Measurements from ENCODE around the gene CITED4. TPM values are rescaled to one million over a fixed set of nuclear protein-coding genes. Genes with fewer than 3 reads are reported as not detected.

The CITED4 gene
- total RNA-seq, 1 donor from 2014 or later = 7.9 TPM

DNA sequence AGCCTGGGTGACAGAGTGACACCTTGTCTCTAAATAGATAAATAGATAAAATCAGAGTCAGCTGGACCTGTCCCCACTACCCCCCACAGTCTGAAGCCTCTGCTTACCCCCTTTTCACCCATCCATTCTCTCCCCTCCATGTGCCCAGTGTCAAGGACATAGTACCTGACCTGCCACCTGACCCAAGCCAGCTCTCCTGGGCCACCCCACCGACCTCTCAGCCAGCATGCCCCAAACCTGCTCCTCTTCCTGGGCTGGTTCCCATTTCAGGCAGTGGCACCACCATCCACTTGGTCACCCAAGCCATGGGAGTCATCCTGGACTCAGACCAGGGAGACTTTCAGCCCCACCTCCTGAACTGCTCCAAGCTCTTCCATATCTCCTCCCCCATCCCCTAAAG, 28.2 kb downstream of the CITED4 start:
- DNase-seq = no peak

DNA sequence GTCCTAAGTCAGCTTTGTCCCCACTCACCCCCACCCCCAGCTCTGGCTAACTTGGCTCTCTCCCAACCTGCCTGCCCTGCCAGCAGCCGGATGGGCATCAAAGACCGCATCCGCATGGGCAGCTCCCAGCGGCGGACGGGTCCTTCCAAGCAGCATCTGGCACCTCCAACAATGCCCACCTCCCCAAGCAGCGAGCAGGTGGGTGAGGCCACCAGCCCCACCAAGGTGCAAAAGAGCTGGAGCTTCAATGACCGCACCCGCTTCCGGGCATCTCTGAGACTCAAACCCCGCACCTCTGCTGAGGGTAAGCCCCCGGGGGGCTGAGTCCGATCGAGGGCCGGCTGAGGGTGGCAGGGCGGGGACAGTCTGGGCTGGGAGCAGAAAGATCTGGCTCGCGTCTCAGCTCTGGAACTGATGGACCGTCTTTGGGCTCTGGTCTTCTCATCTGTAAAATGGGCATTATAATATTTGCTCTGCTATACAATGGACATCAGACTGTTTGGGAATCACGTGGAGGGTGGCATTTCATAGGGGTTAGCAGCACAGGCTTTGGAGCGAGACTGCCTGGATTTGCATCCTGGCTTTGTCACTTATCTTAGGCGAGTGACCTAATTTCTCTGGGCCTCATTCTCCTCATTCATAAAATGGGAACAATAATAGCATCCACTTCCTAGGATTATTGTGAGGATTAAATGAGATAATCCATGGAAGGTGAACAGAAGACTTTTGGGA, 31.0 kb downstream of the CITED4 start:
- no peak for DNase-seq

DNA sequence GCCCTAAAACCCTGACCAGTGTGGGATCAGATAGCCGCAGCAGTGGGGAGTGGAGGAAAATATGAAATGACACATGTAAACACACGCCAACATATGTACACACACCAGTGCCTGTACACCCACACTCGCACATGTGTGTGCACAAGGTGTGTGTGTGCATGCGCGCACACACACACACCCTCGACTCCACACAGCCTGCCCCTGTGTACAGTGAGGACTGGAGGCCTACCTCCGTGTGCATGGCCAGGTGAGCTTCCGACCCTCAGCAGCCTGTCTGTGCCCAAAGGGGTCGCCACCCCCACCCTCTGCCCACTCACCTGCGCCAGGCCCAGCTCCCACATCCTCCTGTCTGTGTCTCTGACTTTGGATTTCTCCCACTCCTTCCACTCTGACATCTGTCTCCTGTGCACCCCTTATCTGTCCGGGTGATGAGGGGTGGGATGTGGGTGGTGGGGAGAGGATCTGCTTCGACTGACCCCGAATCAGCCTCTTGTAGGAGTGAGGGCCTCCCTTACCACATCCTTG, 31.7 kb downstream of the CITED4 start:
- DNase-seq = no peak

DNA sequence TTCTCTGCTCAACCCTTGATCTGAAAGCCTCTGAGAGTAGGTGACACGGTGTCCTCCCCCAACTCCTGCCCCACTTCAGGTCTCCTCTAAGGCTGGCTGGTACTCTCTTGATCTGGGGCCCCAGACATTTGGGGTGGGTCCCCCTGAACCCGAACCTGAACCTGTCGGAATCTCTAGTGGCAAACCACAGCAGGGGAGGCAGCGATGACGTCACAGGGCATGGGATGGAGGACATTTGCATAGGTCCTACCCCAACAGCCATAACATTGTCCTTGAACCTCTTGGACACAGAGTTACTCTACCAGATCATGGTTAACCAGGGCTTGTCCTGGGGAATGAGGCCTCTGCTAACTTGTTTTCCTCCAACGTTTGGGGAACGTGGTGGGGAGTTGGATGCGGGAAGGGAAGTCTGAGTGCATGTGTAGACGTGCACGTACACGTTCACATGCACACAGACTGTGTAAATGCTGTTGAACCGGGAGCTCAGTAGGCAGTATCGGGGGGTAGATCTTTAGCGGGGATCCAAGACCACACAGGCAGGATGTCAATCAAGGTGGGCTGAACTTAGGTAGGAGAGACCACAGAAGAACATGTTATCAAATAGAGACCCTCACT, 32.4 kb downstream of the CITED4 start:
- DNase-seq = no peak

DNA sequence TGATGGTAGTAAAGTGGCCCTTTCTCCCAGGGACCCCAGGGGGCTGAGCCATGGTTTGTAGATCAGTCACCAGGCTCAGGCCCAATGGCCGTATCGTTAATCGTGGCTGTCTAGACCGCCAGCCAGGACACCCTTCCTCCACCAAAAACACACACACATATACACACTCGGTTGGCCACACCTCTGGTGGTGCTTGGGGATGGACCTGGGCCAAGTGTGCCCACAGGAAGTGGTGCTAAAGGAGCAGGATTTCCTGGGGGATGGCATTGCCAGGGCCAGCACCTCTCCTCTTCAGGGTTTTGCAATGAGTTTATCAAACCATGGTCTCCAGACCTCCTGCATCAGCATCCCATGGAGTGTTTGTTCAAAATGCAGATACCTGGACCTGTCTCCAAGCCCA, 36.2 kb downstream of the CITED4 start:
- no peak for DNase-seq

DNA sequence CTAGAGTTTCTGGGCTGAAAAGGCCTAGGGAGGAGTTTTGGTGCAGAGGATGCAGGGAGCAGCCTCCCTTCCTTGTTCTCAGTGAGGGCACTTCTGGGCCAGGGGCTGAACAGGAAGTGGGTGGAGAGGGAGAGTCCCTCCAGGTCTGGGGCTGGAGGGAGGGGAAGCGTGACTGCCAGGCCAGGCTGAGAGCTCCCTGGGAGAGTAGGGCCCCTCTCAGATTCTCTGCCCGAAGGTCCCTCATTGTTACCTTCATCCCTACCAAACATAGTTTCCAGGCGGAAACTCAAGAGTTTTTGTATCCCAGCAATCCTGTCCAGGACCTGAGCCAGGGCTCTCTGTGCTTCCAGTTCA, 36.8 kb downstream of the CITED4 start:
- no peak for DNase-seq

DNA sequence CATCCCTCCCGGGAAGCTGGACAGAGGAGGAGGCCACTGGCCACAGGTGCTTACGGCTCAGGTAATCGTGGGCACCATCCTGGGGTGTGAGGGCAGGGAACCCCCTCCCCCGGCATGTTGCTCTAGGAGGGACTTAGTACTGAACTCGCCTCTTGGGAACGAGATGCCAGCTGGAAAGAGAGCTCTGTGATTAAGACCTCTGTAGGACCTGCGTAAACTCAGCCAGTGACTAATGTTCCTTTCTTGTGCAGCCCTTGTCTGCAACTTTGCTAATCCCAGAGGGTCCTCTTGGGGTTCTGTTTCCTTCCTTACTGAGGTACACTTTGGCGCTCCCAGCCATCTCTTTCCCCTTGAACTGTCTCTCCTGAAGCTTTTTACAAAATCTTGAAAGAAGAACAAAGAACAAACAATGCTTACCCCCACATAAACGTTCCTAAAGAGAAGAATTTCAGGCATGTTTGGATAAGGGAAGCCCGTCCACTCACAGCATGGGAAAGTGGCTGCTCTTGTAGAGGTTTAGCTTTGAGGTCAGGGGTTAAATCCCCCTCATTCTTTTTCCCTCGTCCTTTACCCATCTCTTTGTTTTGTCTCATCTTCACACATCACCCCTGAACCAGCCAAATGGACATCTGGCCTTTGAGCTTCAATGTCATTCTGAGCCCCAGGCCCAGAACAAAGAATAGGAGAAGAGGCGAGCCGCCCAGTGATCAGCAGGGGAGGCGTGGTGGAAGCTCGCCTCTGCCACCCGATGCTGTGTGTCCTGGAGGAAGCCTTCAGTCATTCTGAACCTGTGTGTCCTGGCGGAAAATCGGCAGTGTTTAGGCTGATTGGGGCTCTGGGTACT, 37.4 kb downstream of the CITED4 start:
- DNase-seq = no peak

DNA sequence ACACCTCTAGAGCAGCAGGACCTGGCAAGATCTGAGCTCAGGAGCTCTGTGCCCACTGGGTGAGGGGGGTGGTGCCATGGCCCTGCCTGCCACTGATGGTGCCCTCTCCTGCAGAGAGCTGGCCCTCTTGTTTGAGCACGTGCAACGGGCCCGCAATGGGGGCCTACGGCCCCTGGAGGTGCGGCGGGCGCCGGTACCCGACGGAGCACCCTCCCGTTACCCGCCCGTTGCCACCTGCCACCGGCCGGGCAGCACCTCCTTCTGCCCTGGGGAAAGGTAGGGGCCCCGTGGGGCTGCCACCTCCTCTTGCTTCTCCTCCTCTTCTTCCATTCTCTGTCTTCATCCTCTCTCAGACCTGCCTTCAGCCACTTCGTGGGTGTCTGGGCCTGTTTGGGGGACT, 38.2 kb downstream of the CITED4 start:
- no peak for DNase-seq

DNA sequence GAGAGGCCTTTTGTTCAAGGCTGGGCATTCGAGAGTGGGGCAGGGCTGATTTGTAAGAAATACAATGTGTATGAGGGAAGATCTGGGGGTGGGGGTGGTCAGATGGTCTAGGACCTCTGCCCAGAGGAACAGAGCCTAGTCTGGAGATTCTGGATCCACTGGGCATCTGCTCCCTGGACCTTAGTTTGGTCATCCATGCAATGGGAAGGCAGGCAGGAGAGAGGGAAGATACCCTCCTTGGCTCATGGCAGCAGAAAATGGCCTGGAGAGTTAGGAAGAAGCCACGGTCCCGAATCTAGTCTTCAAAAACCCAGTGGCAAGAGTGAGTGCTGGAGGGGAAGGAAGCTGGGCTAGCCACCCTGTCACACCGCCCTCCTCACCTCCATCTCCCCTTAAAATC, 38.8 kb downstream of the CITED4 start:
- no peak for DNase-seq

DNA sequence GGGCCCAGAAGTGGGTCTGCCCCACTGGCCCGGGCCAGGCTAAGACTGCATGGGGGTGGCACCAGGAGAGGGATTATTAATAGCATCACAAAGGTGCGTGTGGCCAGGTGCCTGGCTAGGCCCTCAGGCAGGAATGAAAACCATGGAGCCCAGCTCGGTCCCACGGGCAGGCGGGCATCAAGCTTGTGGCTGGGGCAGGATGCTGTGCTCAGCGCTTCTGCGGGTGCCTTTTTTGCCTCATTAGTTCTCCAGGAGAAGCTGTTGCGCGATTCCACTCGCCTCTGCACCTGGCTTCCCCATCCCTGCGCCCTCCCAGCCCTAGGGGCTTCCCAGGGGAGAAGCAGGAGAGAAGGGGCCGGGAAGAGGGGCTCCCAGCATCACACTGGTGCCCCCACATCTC, 39.3 kb downstream of the CITED4 start:
- no peak for DNase-seq

DNA sequence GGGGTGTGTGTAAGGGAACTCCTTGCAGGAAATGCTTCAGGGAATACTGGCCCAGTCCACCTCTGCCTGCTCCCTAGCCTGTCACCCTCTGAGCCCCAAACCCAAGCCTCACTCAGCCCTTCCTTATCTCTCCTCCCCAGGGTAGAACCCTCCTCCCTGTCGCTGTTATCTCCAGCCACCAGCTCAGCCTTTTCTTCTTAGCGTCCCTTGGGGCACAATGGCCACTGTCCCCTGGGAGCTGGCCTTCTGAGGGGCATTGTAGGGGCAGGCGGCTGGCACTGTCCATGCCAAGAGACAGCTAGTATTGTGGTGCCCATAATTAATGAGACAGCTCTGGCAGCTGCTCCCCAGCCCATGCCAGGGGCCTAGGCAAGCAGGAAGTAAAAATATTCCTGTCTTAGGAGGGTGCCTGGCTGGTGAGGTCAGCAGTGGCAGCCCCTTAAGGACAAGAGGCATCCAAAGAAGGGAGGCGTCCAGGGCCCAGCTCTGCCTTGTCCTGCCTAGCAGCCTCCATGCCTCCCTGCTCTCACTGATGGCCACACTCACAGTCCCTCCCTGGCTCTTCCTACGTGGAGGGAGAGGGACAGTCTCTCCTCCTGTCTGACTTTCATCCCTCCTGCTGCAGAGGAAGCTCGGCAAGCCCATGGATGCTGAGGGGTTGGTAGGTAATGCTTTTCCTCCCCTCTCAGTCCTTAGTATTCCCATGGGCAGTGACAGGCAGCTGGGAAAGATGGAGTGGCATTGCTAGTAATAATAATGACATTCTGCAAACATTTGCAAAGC, 41.1 kb downstream of the CITED4 start:
- no peak for DNase-seq

DNA sequence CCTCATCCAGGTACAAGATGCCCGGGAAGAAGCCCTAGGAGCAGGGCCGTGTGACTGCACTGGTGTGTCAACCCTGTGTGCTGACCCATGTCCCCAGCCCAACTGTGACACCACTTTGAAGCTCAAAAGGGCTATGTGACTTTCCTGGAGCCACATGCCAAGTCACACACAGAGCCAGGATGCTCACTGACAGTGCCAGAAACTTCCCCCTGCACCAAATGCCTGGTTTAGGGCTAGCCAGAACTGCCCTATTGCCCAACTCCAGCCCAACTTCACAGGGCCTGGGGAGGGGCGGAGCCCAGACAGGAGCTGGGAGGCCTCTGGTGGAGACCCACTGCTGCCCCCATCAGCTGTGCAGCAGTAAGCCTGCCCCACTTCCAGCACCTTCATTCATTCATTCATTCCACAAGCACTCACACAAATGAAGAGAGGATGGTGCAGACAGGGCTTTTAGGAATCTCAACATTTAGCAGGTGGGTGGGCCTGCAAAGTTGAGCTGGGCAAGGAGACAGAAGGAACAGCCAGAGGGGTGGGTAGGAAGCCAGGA, 41.8 kb downstream of the CITED4 start:
- DNase-seq = no peak

DNA sequence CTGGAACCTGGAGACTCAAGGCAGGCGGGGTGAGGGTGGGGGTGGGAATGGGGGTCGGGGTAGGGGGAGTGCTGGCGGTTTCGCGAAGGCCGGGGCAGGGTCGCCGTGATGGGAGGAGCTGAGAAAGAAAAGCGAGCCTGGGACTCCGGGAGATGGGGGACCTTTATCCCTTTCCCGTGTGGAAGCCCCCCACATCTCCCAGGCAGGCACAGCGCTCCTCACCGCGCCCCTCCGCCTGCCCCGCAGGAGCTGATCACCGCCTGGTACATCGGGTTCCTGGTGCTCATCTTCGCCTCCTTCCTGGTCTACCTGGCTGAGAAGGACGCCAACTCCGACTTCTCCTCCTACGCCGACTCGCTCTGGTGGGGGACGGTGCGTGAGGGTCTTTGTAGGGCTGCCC, 43.1 kb downstream of the CITED4 start:
- DNase-seq = no peak

DNA sequence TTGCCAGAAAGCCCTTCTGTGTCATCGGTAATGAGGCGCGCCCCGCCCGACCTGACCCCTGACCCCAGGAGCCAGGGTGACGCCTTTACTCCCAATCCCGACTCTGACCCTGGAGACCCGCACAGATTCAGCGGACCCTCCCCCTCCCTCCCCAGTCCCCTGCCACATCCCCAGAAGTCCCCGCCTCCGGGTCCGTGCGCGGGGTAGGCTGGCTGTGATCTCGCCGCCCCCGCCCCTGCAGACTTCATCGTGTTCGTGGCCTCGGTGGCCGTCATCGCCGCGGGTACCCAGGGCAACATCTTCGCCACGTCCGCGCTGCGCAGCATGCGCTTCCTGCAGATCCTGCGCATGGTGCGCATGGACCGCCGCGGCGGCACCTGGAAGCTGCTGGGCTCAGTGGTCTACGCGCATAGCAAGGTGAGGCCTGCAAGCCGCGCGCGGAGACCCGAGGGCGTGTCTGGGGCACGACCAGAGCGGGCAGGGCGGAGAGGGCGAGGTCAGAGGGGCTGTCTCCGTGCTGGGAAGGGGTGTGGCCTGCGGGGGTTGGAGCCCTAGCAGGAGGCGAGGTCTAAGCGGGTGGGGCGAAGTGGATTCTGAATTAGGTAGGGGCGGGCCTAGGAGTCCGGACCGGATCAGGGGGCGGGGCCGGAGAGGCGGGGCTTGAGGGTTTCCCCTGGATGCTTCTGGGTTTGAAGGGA, 43.8 kb downstream of the CITED4 start:
- DNase-seq = peak; percentile 68

DNA sequence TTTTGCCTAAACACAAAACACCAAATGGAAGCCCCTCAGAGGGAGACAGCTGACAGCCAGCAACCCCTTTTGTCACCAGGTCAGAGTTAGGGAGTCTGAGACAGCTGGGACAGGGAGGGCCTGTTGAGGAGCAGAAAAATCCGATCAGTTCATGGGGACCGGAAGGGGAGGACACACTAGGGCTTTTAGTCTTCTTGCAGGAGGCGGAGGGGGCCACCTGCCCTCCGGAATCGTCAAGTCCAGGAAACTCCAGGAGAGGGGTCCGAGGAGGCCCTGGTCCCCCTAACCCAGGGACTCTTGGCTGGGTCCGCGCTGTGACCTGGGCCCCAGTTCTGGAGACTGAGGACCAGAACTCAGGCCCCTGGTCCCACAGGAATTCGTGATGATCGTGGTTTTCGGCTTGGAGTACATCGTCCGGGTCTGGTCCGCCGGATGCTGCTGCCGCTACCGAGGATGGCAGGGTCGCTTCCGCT, 44.3 kb downstream of the CITED4 start:
- no peak for DNase-seq

DNA sequence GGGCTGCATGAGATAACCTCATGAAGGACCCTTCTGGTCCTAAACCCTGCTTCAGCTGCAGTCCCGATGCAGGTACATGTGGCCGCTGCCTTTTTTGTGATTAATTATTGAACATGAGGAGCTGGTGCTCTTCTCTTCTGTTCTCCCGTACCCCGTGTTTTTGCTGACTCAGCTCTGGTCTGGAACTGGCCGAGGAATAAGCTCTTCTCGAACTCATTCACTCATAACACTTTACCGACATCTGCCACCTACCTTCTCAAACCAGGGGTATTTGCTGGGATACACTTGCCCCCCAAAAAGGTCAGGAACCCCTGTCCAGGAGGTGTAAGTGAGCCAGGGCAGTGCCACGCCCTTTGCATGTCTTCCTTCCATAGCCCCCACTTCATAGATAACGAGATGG, 46.7 kb downstream of the CITED4 start:
- no peak for DNase-seq

Other genes with a start within 250 kb of the CITED4 start
- 1.7 TPM for gene RIMS3, start 196.7 kb downstream of the CITED4 start, total RNA-seq
- 51.2 TPM for gene NFYC, start 170.7 kb downstream of the CITED4 start, total RNA-seq
- gene KCNQ4, start 78.6 kb downstream of the CITED4 start, total RNA-seq = 9.0 TPM
- gene CTPS1, start 117.3 kb upstream of the CITED4 start, total RNA-seq = 22.2 TPM
- gene SLFNL1, start 159.4 kb upstream of the CITED4 start, total RNA-seq = 1.1 TPM